K562 (cell line): ENCODE data around the gene PHACTR2. TPM values are rescaled to one million over a fixed set of nuclear protein-coding genes. Genes with fewer than 3 reads are reported as not detected.
"Not testable (repeated sequence)": the region's sequence is repeated elsewhere in the genome, so short reads cannot be mapped to it uniquely, and the experiment has no call there.

Experiments used
- ATAC-seq: fragments of 200-7000 bp; cut with Tn5 transposase; 3 replicates; pipeline ENCODE4 v1.9.1; 2020; ENCODE audit warnings: moderate library complexity
- BruUV-seq: library from RNA; stranded (reverse); fragments of 400-500 nt; replicated peaks from 2 replicates; lab custom pipeline; 2021; lab: Mats Ljungman, UMichigan
- CTCF ChIA-PET: fragments of 300-600 bp; formaldehyde crosslinking; extraction: SDS; loops from one replicate; lab custom pipeline; 2021; ENCODE audit warnings: low intra/inter-chr PET ratio; lab: Yijun Ruan, JAX
- POLR2A ChIA-PET: fragments of 300-600, 350-650 bp; sonication (Branson Sonifier 250); formaldehyde crosslinking; extraction: SDS; loops from one replicate; lab custom pipeline; 2021; ENCODE audit warnings: antibody characterized with exemption, inconsistent platforms; lab: Yijun Ruan, JAX
- DNase-seq, 4 experiments: peaks; one replicate each; pipeline versions ENCODE4 v3.0.0 to v3.0.0-alpha.2; 2011 to 2018; ENCODE audit warnings: low spot score in 3 of 4, mixed read lengths in 3 of 4; ENCODE audit errors: extremely low read depth in 1 of 4
- FAIRE-seq: peaks from 2 replicates; lab custom pipeline; 2011; peaks lifted over from hg19 to GRCh38; lab: Jason Lieb, UNC
- H2AFZ ChIP-seq: 2 replicates; pipeline ENCODE4 v1.6.0; 2011; ENCODE audit warnings: low read depth, low read length, control low read depth, inconsistent platforms
- H3K27ac ChIP-seq: fragments of 200-600 bp; 3 replicates; pipeline ENCODE4 v1.8.0; 2011; ENCODE audit warnings: low read depth, mild to moderate bottlenecking, control low read depth, inconsistent platforms, low read length, moderate library complexity, mixed read lengths; ENCODE audit errors: extremely low read depth
- H3K27me3 ChIP-seq, 2 experiments: fragments of 300-600 bp in 1 of 2; 2 replicates in 1 of 2; 3 replicates in 1 of 2; pipeline versions ENCODE4 v1.6.0 to v1.8.0; 2011; ENCODE audit warnings: inconsistent platforms in 2 of 2, low read length in 2 of 2, mild to moderate bottlenecking in 1 of 2, mixed read lengths in 1 of 2, moderate library complexity in 1 of 2; ENCODE audit not compliant: control insufficient read depth in 2 of 2, insufficient read depth in 2 of 2
- H3K36me3 ChIP-seq: fragments of 300-600 bp; 3 replicates; pipeline ENCODE4 v1.8.0; 2011; ENCODE audit warnings: mild to moderate bottlenecking, low read length, inconsistent platforms; ENCODE audit not compliant: control insufficient read depth, insufficient read depth
- H3K4me1 ChIP-seq, 2 experiments: fragments of 200-600 bp in 1 of 2; replicated peaks in 1 of 2; 2 replicates in 1 of 2; 3 replicates in 1 of 2; pipeline versions ENCODE4 v1.5.1 to v1.8.0; 2011; ENCODE audit warnings: inconsistent platforms in 2 of 2, low read length in 2 of 2, mild to moderate bottlenecking in 1 of 2, mixed read lengths in 1 of 2, moderate library complexity in 1 of 2; ENCODE audit not compliant: control insufficient read depth in 2 of 2, insufficient read depth in 2 of 2
- H3K4me2 ChIP-seq: 2 replicates; pipeline ENCODE4 v1.6.1; 2011; ENCODE audit warnings: low read length, control low read depth, inconsistent platforms, mixed read lengths; ENCODE audit not compliant: insufficient read depth
- H3K4me3 ChIP-seq: fragments of 200-600 bp; sonication (generic), shearing (Covaris generic); 2 replicates; pipeline ENCODE4 v1.5.1; 2016; ENCODE audit warnings: control low read depth, inconsistent platforms
- H3K79me2 ChIP-seq: fragments of 200-600 bp; 3 replicates; pipeline ENCODE4 v1.8.0; 2011; ENCODE audit warnings: low read length, inconsistent platforms; ENCODE audit not compliant: control insufficient read depth, insufficient read depth
- H3K9ac ChIP-seq, 2 experiments: 2 replicates each; pipeline versions ENCODE4 v1.6.0 to v1.6.1; 2011; ENCODE audit warnings: low read depth in 2 of 2, low read length in 2 of 2, control low read depth in 1 of 2, inconsistent platforms in 1 of 2, mild to moderate bottlenecking in 1 of 2, mixed read lengths in 1 of 2; ENCODE audit not compliant: insufficient read depth in 1 of 2
- H3K9me1 ChIP-seq: one replicate; pipeline ENCODE4 v1.6.0; 2011; ENCODE audit warnings: inconsistent platforms, mild to moderate bottlenecking, low read length, moderate library complexity; ENCODE audit not compliant: control insufficient read depth, insufficient read depth
- H3K9me3 ChIP-seq: replicated peaks from 2 replicates; pipeline ENCODE4 v1.5.1; 2011; ENCODE audit warnings: low read depth, low read length, inconsistent platforms; ENCODE audit not compliant: control insufficient read depth, insufficient read depth
- H4K20me1 ChIP-seq: replicated peaks from 2 replicates; pipeline ENCODE4 v1.6.1; 2011; ENCODE audit warnings: low read length, inconsistent platforms, mixed read lengths; ENCODE audit not compliant: control insufficient read depth, insufficient read depth
- BCOR ChIP-seq: fragments of 450-650 bp; IDR thresholded peaks from 2 replicates; pipeline ENCODE4 v1.6.1; 2016
- KDM1A ChIP-seq, 2 experiments: fragments of 450-650 bp; IDR thresholded peaks; 2 replicates each; pipeline ENCODE4 v1.6.1; 2016; ENCODE audit warnings: mild to moderate bottlenecking in 2 of 2
- SMARCA5 ChIP-seq: fragments of 450-650 bp; IDR thresholded peaks from 2 replicates; pipeline ENCODE4 v1.6.1; 2016
- ZNF146 ChIP-seq: IDR thresholded peaks from one replicate; pipeline ENCODE4 v1.6.1; 2018; ENCODE audit warnings: missing compliant biosample characterization; ENCODE audit not compliant: unreplicated experiment
- ZNF507 ChIP-seq: conservative IDR thresholded peaks from 2 replicates; pipeline ENCODE4 v1.6.1; 2017; ENCODE audit warnings: missing genetic modification characterization, missing compliant biosample characterization
- WGBS: fragments of 100-300 bp; shearing (Covaris generic); methylation state at CpG from one replicate; pipeline ENCODE4 v1.1.6; 2016; ENCODE audit warnings: low coverage, mixed read lengths; ENCODE audit not compliant: insufficient coverage; ENCODE audit errors: missing lambda C conversion rate; 5-methylcytosine and 5-hydroxymethylcytosine counted together
- in situ Hi-C: fragments of 300-500 bp; cut with MboI; formaldehyde crosslinking; loops from 4 replicates; pipeline ENCODE4 v1.15.0; 2018; ENCODE audit warnings: inconsistent platforms, mixed read lengths
- intact Hi-C: fragments of 100-400 bp; cut with micrococcal nuclease; formaldehyde crosslinking; loops from 2 replicates; pipeline ENCODE4 v1.14.2; 2022
- polyA plus RNA-seq, 8 experiments: library from polyadenylated mRNA; depleted of rRNA in 4 of 8; stranded (reverse) in 5 of 8; unstranded in 3 of 8; fragments of >200 nt; fragmentation: Nextera tagmentation in 2 of 8; fragmentation: Illumina TruSeq in 1 of 8; extraction: Ambion mirVana in 2 of 8; extraction: Trizol in 1 of 8; gene quantifications; 2 replicates each; pipeline versions ENCODE4 v1.2.1 to v1.2.3, GENCODE V29; 2011 to 2014; ENCODE audit warnings: inconsistent platforms in 1 of 8, missing spikeins in 1 of 8
- total RNA-seq, 7 experiments: library from RNA; depleted of rRNA in 6 of 7; stranded (reverse); fragments of >200 nt in 6 of 7; fragmentation: Illumina TruSeq in 2 of 7; extraction: Trizol in 2 of 7; gene quantifications; 2 replicates each; pipeline versions ENCODE4 v1.2.1 to v1.2.3, GENCODE V29; 2011 to 2021; ENCODE audit warnings: low replicate concordance in 1 of 7

Gene PHACTR2
- total and polyA plus RNA-seq, 9 of the 15 experiments (the other 6 are each of a cell fraction or from before 2014, with no cell fraction given), result 5.3 to 52.5 (median 22.9) TPM

GRCh38 chr6:143851706-143852105, 173.9 kb downstream of the PHACTR2 start:
- H3K36me3 ChIP-seq, result peaks cover 86% of the 10 kb centered on the region
- H2AFZ ChIP-seq, H3K4me1 ChIP-seq, H4K20me1 ChIP-seq, H3K27ac ChIP-seq, in situ Hi-C loops, POLR2A ChIA-PET, H3K9me3 ChIP-seq, H3K4me3 ChIP-seq, BruUV-seq, intact Hi-C loops, H3K9me1 ChIP-seq, DNase-seq, H3K4me2 ChIP-seq, H3K9ac ChIP-seq, CTCF ChIA-PET, H3K27me3 ChIP-seq, ATAC-seq, FAIRE-seq: not testable (repeated sequence)
- WGBS, result 76% methylated on average over 2 of the region's 3 CpGs
- peaks cover 79% of the 10 kb centered on the region for H3K79me2 ChIP-seq
- TF ChIP-seq SMARCA5 (0 out of 2 replicates have a peak, but pooled peaks have one; percentile 35), BCOR (peak; percentile 74), ZNF146 (CRISPR knock-in tag) (peak; percentile 86), KDM1A (IDR thresholded peaks at IDR 0.05) (peak in 1 of 2 experiments; percentile 59; a peak in 1 of 4 replicates)

- CTCF ChIA-PET, H2AFZ ChIP-seq, BruUV-seq, H3K9ac ChIP-seq, ATAC-seq, H3K27me3 ChIP-seq, H3K9me3 ChIP-seq, H3K27ac ChIP-seq, FAIRE-seq, H3K4me2 ChIP-seq, H3K4me1 ChIP-seq, H3K9me1 ChIP-seq, DNase-seq, H3K4me3 ChIP-seq, intact Hi-C loops, in situ Hi-C loops, POLR2A ChIA-PET, H4K20me1 ChIP-seq: not testable (repeated sequence)
- peaks cover 86% of the 10 kb centered on the region for H3K36me3 ChIP-seq
- H3K79me2 ChIP-seq, result peaks cover 50% of the 10 kb centered on the region
- TF ChIP-seq ZNF507 (tag), result 0 out of 2 replicates have a peak, but pooled peaks have one; percentile 26
- 94% methylated on average over 1 of the region's 1 CpG for WGBS
Measured at GRCh38 chr6:143855057-143855456, 177.3 kb downstream of the PHACTR2 start.

- H4K20me1 ChIP-seq, BruUV-seq, H3K9me3 ChIP-seq, H3K9me1 ChIP-seq, in situ Hi-C loops, H3K9ac ChIP-seq, H3K4me2 ChIP-seq, H3K4me1 ChIP-seq, CTCF ChIA-PET, intact Hi-C loops, H3K27ac ChIP-seq, H3K27me3 ChIP-seq, FAIRE-seq, H2AFZ ChIP-seq, DNase-seq, H3K4me3 ChIP-seq, ATAC-seq: not testable (repeated sequence)
- POLR2A ChIA-PET, result interaction anchor here (0.7 to 1.0 kb wide), 2 partner anchors 14 to 405 kb away, joined by 3 read pairs; partner anchors contain the start of gene LTV1
- WGBS, result 98% methylated on average over 6 of the region's 6 CpGs
- Histone ChIP-seq H3K79me2 (peaks cover 36% of the 10 kb centered on the region; the same call in 2 of the 3 replicates), H3K36me3 (peaks cover 87% of the 10 kb centered on the region)
Measured at GRCh38 chr6:143856762-143857161, 179.0 kb downstream of the PHACTR2 start.
